Fibroblast of lung (primary cell): Measurements from ENCODE around the gene KLHL41. TPM values are rescaled to one million over a fixed set of nuclear protein-coding genes. Genes with fewer than 3 reads are reported as not detected.
"Not testable (repeated sequence)": the region's sequence is repeated elsewhere in the genome, so short reads cannot be mapped to it uniquely, and the experiment has no call there.

Experiments
- DNase-seq, 2 donors: peaks; one replicate each; pipeline versions ENCODE4 v3.0.0 to v3.0.0-alpha.2; 2010; ENCODE audit warnings: low read depth in 2 of 2
- H2AFZ ChIP-seq: 2 replicates; pipeline ENCODE4 v1.5.1; 2012; ENCODE audit warnings: low read length, control low read depth, inconsistent platforms
- H3K27ac ChIP-seq: 2 replicates; pipeline ENCODE4 v1.5.1; 2011; ENCODE audit warnings: low read length, control low read depth; ENCODE audit not compliant: insufficient read depth
- H3K27me3 ChIP-seq: 2 replicates; pipeline ENCODE4 v1.5.1; 2011; ENCODE audit warnings: mild to moderate bottlenecking, low read length; ENCODE audit not compliant: control insufficient read depth, insufficient read depth
- H3K36me3 ChIP-seq: 2 replicates; pipeline ENCODE4 v1.5.1; 2011; ENCODE audit warnings: low read length; ENCODE audit not compliant: control insufficient read depth, insufficient read depth
- H3K4me1 ChIP-seq: 2 replicates; pipeline ENCODE4 v1.5.1; 2011; ENCODE audit warnings: low read length; ENCODE audit not compliant: control insufficient read depth, insufficient read depth; ENCODE audit errors: extremely low read depth
- H3K4me2 ChIP-seq: 2 replicates; pipeline ENCODE4 v1.5.1; 2011; ENCODE audit warnings: low read length, control low read depth; ENCODE audit not compliant: insufficient read depth; ENCODE audit errors: extremely low read depth
- H3K4me3 ChIP-seq, 4 experiments: fragments of 200-600 bp in 1 of 4; sonication (generic) in 1 of 4; replicated peaks in 1 of 4; 2 replicates each; pipeline ENCODE4 v1.5.1; 2011 to 2016; ENCODE audit warnings: low read length in 4 of 4, low read depth in 3 of 4, mild to moderate bottlenecking in 3 of 4, control low read depth in 2 of 4, inconsistent platforms in 1 of 4, mixed read lengths in 1 of 4; ENCODE audit not compliant: insufficient read depth in 1 of 4; ENCODE audit errors: control extremely low read depth in 1 of 4
- H3K79me2 ChIP-seq: 2 replicates; pipeline ENCODE4 v1.5.1; 2012; ENCODE audit warnings: mild to moderate bottlenecking, low read length, inconsistent platforms; ENCODE audit not compliant: control insufficient read depth, insufficient read depth
- H3K9ac ChIP-seq: 2 replicates; pipeline ENCODE4 v1.5.1; 2011; ENCODE audit warnings: mild to moderate bottlenecking, low read length, control low read depth; ENCODE audit not compliant: insufficient read depth
- H3K9me3 ChIP-seq: 2 replicates; pipeline ENCODE4 v1.5.1; 2012; ENCODE audit warnings: low read depth, low read length; ENCODE audit not compliant: control insufficient read depth, insufficient read depth
- H4K20me1 ChIP-seq: 2 replicates; pipeline ENCODE4 v1.5.1; 2011; ENCODE audit warnings: low read length; ENCODE audit not compliant: control insufficient read depth, insufficient read depth; ENCODE audit errors: extremely low read depth
- EZH2 ChIP-seq: IDR thresholded peaks from 2 replicates; pipeline ENCODE4 v1.5.1; 2012; ENCODE audit warnings: low read length, control low read depth, mild to moderate bottlenecking; ENCODE audit errors: missing control alignments
- polyA plus RNA-seq, 2 donors: library from polyadenylated mRNA; depleted of rRNA in 1 of 2; stranded (reverse) in 1 of 2; unstranded in 1 of 2; fragments of >200 nt; gene quantifications; 2 replicates each; pipeline ENCODE4 v1.2.1, GENCODE V29; 2011 to 2012; ENCODE audit warnings: missing spikeins in 1 of 2
- total RNA-seq: library from RNA; depleted of rRNA; stranded (reverse); fragments of >200 nt; gene quantifications from 2 replicates; pipeline ENCODE4 v1.2.1, GENCODE V29; 2014
- TF ChIP-seq, protein P1 (sequence below), 2 donors: IDR thresholded peaks in 1 of 2; conservative IDR thresholded peaks in 1 of 2; 1 replicate in 1 of 2; 2 replicates in 1 of 2; pipeline ENCODE4 v1.5.1; 2011 to 2012; ENCODE audit warnings: low read length in 2 of 2, control low read depth in 1 of 2, inconsistent platforms in 1 of 2, low read depth in 1 of 2, mild to moderate bottlenecking in 1 of 2

The KLHL41 gene
- total and polyA plus RNA-seq, 2 donors (not counting 1 experiment from before 2014, with no cell fraction given), result 1.2 to 3.8 TPM

DNA sequence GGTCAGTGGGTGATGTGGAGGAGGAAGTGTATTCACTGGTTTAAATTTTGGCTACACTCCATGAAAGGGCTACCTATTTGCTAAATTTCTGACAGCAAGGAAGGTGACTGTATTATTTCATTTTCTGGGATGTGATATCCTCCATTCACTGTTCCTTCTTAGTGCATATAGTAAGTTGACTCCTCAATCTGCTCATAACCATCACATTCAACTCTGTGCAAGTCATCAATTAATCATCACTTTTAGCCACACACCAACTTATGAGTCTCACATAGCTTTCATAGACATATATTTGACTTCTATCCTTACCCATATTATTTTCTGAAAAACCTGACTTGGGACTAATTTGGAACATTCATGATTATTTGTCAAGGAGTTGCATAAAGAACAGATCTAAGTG lies 16.9 kb downstream of the KLHL41 start:
- H3K9me3 ChIP-seq, result no peaks in the 10 kb centered on the region
- no peaks in the 10 kb centered on the region for H3K4me1 ChIP-seq
- no peak overlapping the region for H2AFZ ChIP-seq
- H3K4me3 ChIP-seq, result no peak overlapping the region
- no peaks in the 10 kb centered on the region for H3K79me2 ChIP-seq
- no peak overlapping the region for H3K27ac ChIP-seq
- no peaks in the 10 kb centered on the region for H3K36me3 ChIP-seq
- peak in 1 of 2 donors; percentile 23 for DNase-seq
- no peak overlapping the region for H3K4me2 ChIP-seq
- no peaks in the 10 kb centered on the region for H3K27me3 ChIP-seq
- TF ChIP-seq EZH2, result no peak
- TF ChIP-seq, protein P1, sequence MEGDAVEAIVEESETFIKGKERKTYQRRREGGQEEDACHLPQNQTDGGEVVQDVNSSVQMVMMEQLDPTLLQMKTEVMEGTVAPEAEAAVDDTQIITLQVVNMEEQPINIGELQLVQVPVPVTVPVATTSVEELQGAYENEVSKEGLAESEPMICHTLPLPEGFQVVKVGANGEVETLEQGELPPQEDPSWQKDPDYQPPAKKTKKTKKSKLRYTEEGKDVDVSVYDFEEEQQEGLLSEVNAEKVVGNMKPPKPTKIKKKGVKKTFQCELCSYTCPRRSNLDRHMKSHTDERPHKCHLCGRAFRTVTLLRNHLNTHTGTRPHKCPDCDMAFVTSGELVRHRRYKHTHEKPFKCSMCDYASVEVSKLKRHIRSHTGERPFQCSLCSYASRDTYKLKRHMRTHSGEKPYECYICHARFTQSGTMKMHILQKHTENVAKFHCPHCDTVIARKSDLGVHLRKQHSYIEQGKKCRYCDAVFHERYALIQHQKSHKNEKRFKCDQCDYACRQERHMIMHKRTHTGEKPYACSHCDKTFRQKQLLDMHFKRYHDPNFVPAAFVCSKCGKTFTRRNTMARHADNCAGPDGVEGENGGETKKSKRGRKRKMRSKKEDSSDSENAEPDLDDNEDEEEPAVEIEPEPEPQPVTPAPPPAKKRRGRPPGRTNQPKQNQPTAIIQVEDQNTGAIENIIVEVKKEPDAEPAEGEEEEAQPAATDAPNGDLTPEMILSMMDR (conservative IDR thresholded peaks at IDR 0.05 in 1 of 2, IDR thresholded peaks at IDR 0.05 in 1 of 2; ENCODE audit: low read depth in 1 of 2, low read length in 2 of 2), result no peak
- H3K9ac ChIP-seq, result no peak overlapping the region
- no peaks in the 10 kb centered on the region for H4K20me1 ChIP-seq

DNA sequence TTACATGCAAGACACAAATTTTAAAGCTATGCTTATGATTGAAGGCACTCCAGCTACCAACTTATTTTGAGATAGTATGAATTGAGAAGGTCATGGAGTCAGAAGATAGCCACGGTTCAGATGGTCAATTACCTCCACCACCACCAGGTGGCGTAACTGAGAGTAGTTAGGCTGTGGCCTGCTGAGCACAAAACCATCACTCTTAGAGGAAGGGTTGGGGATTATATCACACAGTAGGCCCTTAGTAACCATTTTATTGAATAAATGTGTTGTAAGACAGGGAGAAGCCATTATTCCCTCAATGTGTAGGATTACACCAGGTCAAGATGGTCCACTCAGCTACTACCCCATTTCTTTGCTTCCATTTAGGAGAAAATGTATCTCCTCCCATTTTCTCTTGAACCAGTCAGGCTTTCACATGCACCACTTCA lies 18.8 kb downstream of the KLHL41 start:
- Histone ChIP-seq H3K9ac (no peak overlapping the region), H3K4me1 (no peaks in the 10 kb centered on the region), H2AFZ (no peak overlapping the region), H3K27ac (no peak overlapping the region), H3K36me3 (no peaks in the 10 kb centered on the region), H3K27me3 (no peaks in the 10 kb centered on the region), H4K20me1 (no peaks in the 10 kb centered on the region), H3K4me3 (no peak overlapping the region), H3K9me3 (no peaks in the 10 kb centered on the region), H3K79me2 (no peaks in the 10 kb centered on the region), H3K4me2 (no peak overlapping the region)
- DNase-seq, result peak; percentile 20 to 55
- no peak for TF ChIP-seq EZH2
- TF ChIP-seq, protein P1 (conservative IDR thresholded peaks at IDR 0.05 in 1 of 2, IDR thresholded peaks at IDR 0.05 in 1 of 2; ENCODE audit: low read depth in 1 of 2, low read length in 2 of 2), result peak; percentile 74 to 90

DNA sequence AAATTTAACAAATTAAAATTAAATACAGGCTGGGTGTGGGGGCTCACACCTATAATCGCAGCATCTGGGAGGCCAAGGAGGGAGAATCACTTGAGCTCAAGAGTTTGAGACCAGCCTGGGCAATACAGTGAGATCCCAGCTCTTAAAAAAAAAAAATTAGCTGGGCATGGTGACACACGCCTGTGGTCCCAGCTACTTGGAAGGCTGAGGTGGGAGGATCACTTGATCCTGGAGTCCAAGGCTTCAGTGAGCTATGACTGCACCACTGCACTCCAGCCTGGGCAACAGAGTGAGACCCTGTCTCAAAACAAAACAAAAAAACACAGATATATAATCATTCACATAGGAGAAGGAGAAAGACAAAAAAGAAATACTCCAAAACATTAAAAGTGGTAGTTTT lies 30.0 kb downstream of the KLHL41 start:
- not testable (repeated sequence) for H3K27me3 ChIP-seq, H3K79me2 ChIP-seq, H3K9ac ChIP-seq, H4K20me1 ChIP-seq, H2AFZ ChIP-seq, H3K9me3 ChIP-seq, H3K36me3 ChIP-seq, H3K4me2 ChIP-seq, H3K4me3 ChIP-seq, H3K4me1 ChIP-seq, H3K27ac ChIP-seq, DNase-seq
